Neural progenitor cell (in vitro differentiated cells): ENCODE data around the gene ACOT7. TPM values are rescaled to one million over a fixed set of nuclear protein-coding genes. Genes with fewer than 3 reads are reported as not detected.

Source experiments
- DNase-seq: peaks from one replicate; pipeline ENCODE4 v3.0.0-alpha.2; 2016; ENCODE audit warnings: low spot score
- H2AFZ ChIP-seq: fragments of 200-600 bp; sonication (generic); replicated peaks from 2 replicates; pipeline ENCODE4 v1.6.1; 2016; ENCODE audit warnings: antibody characterized with exemption
- H3F3A ChIP-seq: fragments of 200-600 bp; sonication (generic); 2 replicates; pipeline ENCODE4 v1.6.1; 2016; ENCODE audit warnings: antibody characterized with exemption, low read depth
- H3K27ac ChIP-seq: fragments of 200-600 bp; sonication (generic); 2 replicates; pipeline ENCODE4 v1.5.1; 2016; ENCODE audit warnings: mild to moderate bottlenecking
- H3K27me3 ChIP-seq: fragments of 200-600 bp; sonication (generic); 2 replicates; pipeline ENCODE4 v1.6.1; 2016; ENCODE audit warnings: mild to moderate bottlenecking, moderate library complexity
- H3K36me3 ChIP-seq: fragments of 200-600 bp; sonication (generic); 2 replicates; pipeline ENCODE4 v1.5.1; 2016
- H3K4me1 ChIP-seq: fragments of 200-600 bp; sonication (generic); 2 replicates; pipeline ENCODE4 v1.6.1; 2016; ENCODE audit warnings: mixed run types
- H3K4me2 ChIP-seq: fragments of 200-600 bp; sonication (generic); 2 replicates; pipeline ENCODE4 v1.6.1; 2016
- H3K4me3 ChIP-seq: fragments of 200-600 bp; sonication (generic); 2 replicates; pipeline ENCODE4 v1.5.1; 2016
- H3K79me2 ChIP-seq: fragments of 200-600 bp; sonication (generic); 2 replicates; pipeline ENCODE4 v1.6.1; 2016; ENCODE audit warnings: low read depth
- H3K9ac ChIP-seq: fragments of 200-600 bp; sonication (generic); 2 replicates; pipeline ENCODE4 v1.6.1; 2016
- H3K9me3 ChIP-seq: fragments of 200-600 bp; sonication (generic); 2 replicates; pipeline ENCODE4 v1.5.1; 2016; ENCODE audit warnings: low read depth
- H4K20me1 ChIP-seq: fragments of 200-600 bp; sonication (generic); 2 replicates; pipeline ENCODE4 v1.6.1; 2016; ENCODE audit warnings: low read depth
- H3K27ac Mint-ChIP-seq: 3 replicates; pipeline ENCODE4 v1.8.0; 2021; ENCODE audit warnings: mixed read lengths
- H3K27me3 Mint-ChIP-seq: 2 replicates; pipeline ENCODE4 v1.8.0; 2022; ENCODE audit warnings: low read depth, mild to moderate bottlenecking, inconsistent platforms, moderate library complexity, mixed read lengths; ENCODE audit not compliant: insufficient read depth
- H3K36me3 Mint-ChIP-seq: 3 replicates; pipeline ENCODE4 v1.8.0; 2021; ENCODE audit warnings: mixed read lengths
- H3K4me1 Mint-ChIP-seq: 3 replicates; pipeline ENCODE4 v1.8.0; 2021; ENCODE audit warnings: mixed read lengths
- H3K4me3 Mint-ChIP-seq: 3 replicates; pipeline ENCODE4 v1.8.0; 2021; ENCODE audit warnings: mild to moderate bottlenecking, moderate library complexity, mixed read lengths
- H3K9me3 Mint-ChIP-seq: 3 replicates; pipeline ENCODE4 v1.8.0; 2020; ENCODE audit warnings: mixed read lengths
- CTCF ChIP-seq: fragments of 200-600 bp; sonication (generic); IDR thresholded peaks from 2 replicates; pipeline ENCODE4 v1.5.1; 2017; ENCODE audit warnings: antibody characterized with exemption, mild to moderate bottlenecking
- EZH2 ChIP-seq: fragments of 200-600 bp; sonication (generic); IDR thresholded peaks from 2 replicates; pipeline ENCODE4 v1.6.1; 2017; ENCODE audit warnings: antibody characterized with exemption, mild to moderate bottlenecking, moderate library complexity
- EZH2phosphoT487 ChIP-seq: fragments of 200-600 bp; sonication (generic); IDR thresholded peaks from 2 replicates; pipeline ENCODE4 v1.6.1; 2017; ENCODE audit warnings: antibody characterized with exemption
- total RNA-seq: library from RNA; depleted of rRNA; stranded (reverse); fragments of >200 nt; gene quantifications from 2 replicates; pipeline ENCODE4 v1.2.3, GENCODE V29; 2015; ENCODE audit warnings: low replicate concordance

ACOT7 gene
- total RNA-seq, 1 donor from 2014 or later, result 19.6 TPM

- H3K27me3 Mint-ChIP-seq, result peaks cover 8% of the 10 kb centered on the region
- Histone ChIP-seq H4K20me1 (peaks cover 5% of the 10 kb centered on the region), H3F3A (no peaks in the 10 kb centered on the region), H3K27ac (no peak overlapping the region), H3K36me3 (no peaks in the 10 kb centered on the region), H3K9me3 (no peaks in the 10 kb centered on the region), H3K4me1 (no peaks in the 10 kb centered on the region), H3K9ac (no peak overlapping the region), H3K27me3 (no peaks in the 10 kb centered on the region), H3K4me3 (no peak overlapping the region), H3K4me2 (no peak overlapping the region), H2AFZ (no peak overlapping the region), H3K79me2 (no peaks in the 10 kb centered on the region)
- DNase-seq, result no peak
- no peaks in the 10 kb centered on the region for H3K9me3 Mint-ChIP-seq
- TF ChIP-seq EZH2, result no peak
- H3K4me1 Mint-ChIP-seq, result peaks cover 15% of the 10 kb centered on the region
- H3K4me3 Mint-ChIP-seq, result no peak overlapping the region
- H3K36me3 Mint-ChIP-seq, result peaks cover 19% of the 10 kb centered on the region
- peak overlapping the region; percentile 85 for H3K27ac Mint-ChIP-seq
Measured at GRCh38 chr1:6300342-6301048, 93.1 kb downstream of the ACOT7 start.

GRCh38 chr1:6299557-6300165 is 93.9 kb downstream of the ACOT7 start:
- Mint-ChIP-seq H3K36me3 (peaks cover 21% of the 10 kb centered on the region), H3K4me1 (peaks cover 15% of the 10 kb centered on the region), H3K27ac (peak overlapping the region; percentile 64), H3K4me3 (no peak overlapping the region), H3K9me3 (no peaks in the 10 kb centered on the region), H3K27me3 (peaks cover 8% of the 10 kb centered on the region)
- no peaks in the 10 kb centered on the region for H3K79me2 ChIP-seq
- DNase-seq, result no peak
- H4K20me1 ChIP-seq, result peaks cover 5% of the 10 kb centered on the region
- H3K36me3 ChIP-seq, result no peaks in the 10 kb centered on the region
- H3K27ac ChIP-seq, result no peak overlapping the region
- no peaks in the 10 kb centered on the region for H3K27me3 ChIP-seq
- H3F3A ChIP-seq, result no peaks in the 10 kb centered on the region
- no peak overlapping the region for H3K4me3 ChIP-seq
- no peak overlapping the region for H2AFZ ChIP-seq
- no peaks in the 10 kb centered on the region for H3K9me3 ChIP-seq
- H3K4me2 ChIP-seq, result no peak overlapping the region
- TF ChIP-seq EZH2, result no peak
- TF ChIP-seq CTCF, result no peak
- TF ChIP-seq EZH2phosphoT487, result no peak
- no peaks in the 10 kb centered on the region for H3K4me1 ChIP-seq
- H3K9ac ChIP-seq, result no peak overlapping the region

GRCh38 chr1:6298940-6299465 is 94.6 kb downstream of the ACOT7 start:
- Mint-ChIP-seq H3K9me3 (no peaks in the 10 kb centered on the region), H3K27me3 (peaks cover 8% of the 10 kb centered on the region), H3K4me1 (peaks cover 14% of the 10 kb centered on the region), H3K27ac (peak overlapping the region; percentile 64), H3K36me3 (peaks cover 23% of the 10 kb centered on the region), H3K4me3 (peak overlapping the region; percentile 40)
- DNase-seq, result no peak
- Histone ChIP-seq H3K79me2 (no peaks in the 10 kb centered on the region), H3K36me3 (no peaks in the 10 kb centered on the region), H3K4me1 (no peaks in the 10 kb centered on the region), H3F3A (no peaks in the 10 kb centered on the region), H3K9me3 (no peaks in the 10 kb centered on the region), H4K20me1 (peaks cover 5% of the 10 kb centered on the region), H3K4me2 (no peak overlapping the region), H3K27ac (no peak overlapping the region), H3K27me3 (no peaks in the 10 kb centered on the region), H3K9ac (no peak overlapping the region), H2AFZ (no peak overlapping the region), H3K4me3 (no peak overlapping the region)
- TF ChIP-seq EZH2, result no peak
- no peak for TF ChIP-seq CTCF
- TF ChIP-seq EZH2phosphoT487, result no peak

GRCh38 chr1:6298530-6298929 is 95.0 kb downstream of the ACOT7 start:
- Histone ChIP-seq H3K36me3 (no peaks in the 10 kb centered on the region), H3K9ac (no peak overlapping the region), H3F3A (no peaks in the 10 kb centered on the region), H3K4me1 (no peaks in the 10 kb centered on the region), H3K27ac (no peak overlapping the region), H3K4me3 (no peak overlapping the region), H4K20me1 (peaks cover 2% of the 10 kb centered on the region), H3K27me3 (no peaks in the 10 kb centered on the region), H3K9me3 (no peaks in the 10 kb centered on the region), H2AFZ (no peak overlapping the region), H3K4me2 (no peak overlapping the region), H3K79me2 (no peaks in the 10 kb centered on the region)
- no peaks in the 10 kb centered on the region for H3K9me3 Mint-ChIP-seq
- H3K4me1 Mint-ChIP-seq, result peaks cover 9% of the 10 kb centered on the region
- H3K4me3 Mint-ChIP-seq, result no peak overlapping the region
- H3K27me3 Mint-ChIP-seq, result peaks cover 8% of the 10 kb centered on the region
- H3K36me3 Mint-ChIP-seq, result peaks cover 26% of the 10 kb centered on the region
- TF ChIP-seq EZH2phosphoT487, result no peak
- no peak for TF ChIP-seq CTCF
- no peak for TF ChIP-seq EZH2
- no peak for DNase-seq
- H3K27ac Mint-ChIP-seq, result no peak overlapping the region
